Activated CD4-positive, alpha-beta T cell treated with anti-CD3 and anti-CD28 coated beads, Interleukin-2, amount 10 ng/mL, durations not matched to agents 7 days and 5 days (primary cell): ENCODE data around the gene EGR4. TPM values are rescaled to one million over a fixed set of nuclear protein-coding genes. Genes with fewer than 3 reads are reported as not detected.

Experiments used
- CTCF ChIA-PET: fragments of 350-600 bp; sonication (Branson Sonifier 250); formaldehyde crosslinking; loops from one replicate; lab custom pipeline; 2021; ENCODE audit warnings: antibody characterized with exemption; lab: Charles Lee
- POLR2A ChIA-PET: fragments of 350-600 bp; sonication (Branson Sonifier 250); formaldehyde crosslinking; loops from one replicate; lab custom pipeline; 2021; ENCODE audit warnings: antibody characterized with exemption; lab: Charles Lee
- DNase-seq: peaks from one replicate; pipeline ENCODE4 v3.0.0-alpha.2; 2020
- H3K27ac Mint-ChIP-seq: one replicate; pipeline ENCODE4 v1.8.0; 2021; ENCODE audit warnings: mild to moderate bottlenecking, moderate library complexity, mixed read lengths
- H3K27me3 Mint-ChIP-seq: one replicate; pipeline ENCODE4 v1.8.0; 2021; ENCODE audit warnings: mixed read lengths
- H3K36me3 Mint-ChIP-seq: one replicate; pipeline ENCODE4 v1.8.0; 2021; ENCODE audit warnings: low read depth, mixed read lengths
- H3K4me1 Mint-ChIP-seq: one replicate; pipeline ENCODE4 v1.8.0; 2021; ENCODE audit warnings: mixed read lengths
- H3K4me3 Mint-ChIP-seq: one replicate; pipeline ENCODE4 v1.8.0; 2021; ENCODE audit warnings: mild to moderate bottlenecking, moderate library complexity, mixed read lengths
- H3K9me3 Mint-ChIP-seq: one replicate; pipeline ENCODE4 v1.8.0; 2021; ENCODE audit warnings: mixed read lengths
- total RNA-seq, 2 experiments: library from RNA; stranded (reverse); gene quantifications; one replicate each; pipeline ENCODE4 v1.2.3, GENCODE V29; 2021

Gene EGR4
- total RNA-seq, 2 experiments from 2014 or later: not detected

DNA sequence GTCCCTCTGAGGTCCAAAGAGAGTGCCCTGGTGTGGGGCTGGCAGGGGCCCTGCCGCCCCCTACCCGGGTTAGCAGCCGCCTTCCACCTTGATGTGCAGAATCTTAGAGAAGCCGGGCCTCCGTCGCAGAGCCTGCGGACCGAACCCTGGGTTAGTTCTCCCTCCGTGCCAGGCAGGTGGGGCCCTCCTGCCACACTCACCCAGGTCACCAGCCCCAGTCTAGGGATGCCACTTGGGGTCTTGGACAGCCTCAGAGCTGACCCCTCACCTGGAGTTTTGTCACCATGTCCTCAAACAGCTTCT lies 34.5 kb downstream of the EGR4 start:
- POLR2A ChIA-PET: no interaction called here
- Mint-ChIP-seq H3K27me3 (no peaks in the 10 kb centered on the region), H3K9me3 (no peaks in the 10 kb centered on the region), H3K4me1 (peaks cover 1% of the 10 kb centered on the region), H3K4me3 (no peak overlapping the region), H3K27ac (peak overlapping the region; percentile 51), H3K36me3 (peaks cover 16% of the 10 kb centered on the region)
- CTCF ChIA-PET: interaction anchor here (0.6 to 1.9 kb wide), 2 partner anchors 11 to 23 kb away, joined by 4 to 5 read pairs; no protein-coding TSS in a partner anchor
- no peak for DNase-seq

- peaks cover 15% of the 10 kb centered on the region for H3K36me3 Mint-ChIP-seq
- no peak overlapping the region for H3K4me3 Mint-ChIP-seq
- ChIA-PET CTCF (interaction anchor here (0.6 to 1.9 kb wide), 2 partner anchors 10 to 22 kb away, joined by 4 to 5 read pairs; no protein-coding TSS in a partner anchor), POLR2A (no interaction called here)
- H3K27me3 Mint-ChIP-seq: no peaks in the 10 kb centered on the region
- no peak overlapping the region for H3K27ac Mint-ChIP-seq
- H3K9me3 Mint-ChIP-seq: no peaks in the 10 kb centered on the region
- no peak for DNase-seq
- H3K4me1 Mint-ChIP-seq: peaks cover 1% of the 10 kb centered on the region
Measured at GRCh38 chr2:73258186-73258912, 35.0 kb downstream of the EGR4 start.

GRCh38 chr2:73257425-73258125 lies 35.8 kb downstream of the EGR4 start:
- Mint-ChIP-seq H3K27me3 (no peaks in the 10 kb centered on the region), H3K4me3 (no peak overlapping the region), H3K36me3 (peaks cover 19% of the 10 kb centered on the region), H3K27ac (no peak overlapping the region), H3K4me1 (peaks cover 1% of the 10 kb centered on the region), H3K9me3 (no peaks in the 10 kb centered on the region)
- CTCF ChIA-PET: interaction anchor here (0.6 to 1.9 kb wide), 5 partner anchors 9 to 52 kb away, joined by 3 to 5 read pairs (median 4); no protein-coding TSS in a partner anchor
- no peak for DNase-seq
- POLR2A ChIA-PET: no interaction called here

DNA sequence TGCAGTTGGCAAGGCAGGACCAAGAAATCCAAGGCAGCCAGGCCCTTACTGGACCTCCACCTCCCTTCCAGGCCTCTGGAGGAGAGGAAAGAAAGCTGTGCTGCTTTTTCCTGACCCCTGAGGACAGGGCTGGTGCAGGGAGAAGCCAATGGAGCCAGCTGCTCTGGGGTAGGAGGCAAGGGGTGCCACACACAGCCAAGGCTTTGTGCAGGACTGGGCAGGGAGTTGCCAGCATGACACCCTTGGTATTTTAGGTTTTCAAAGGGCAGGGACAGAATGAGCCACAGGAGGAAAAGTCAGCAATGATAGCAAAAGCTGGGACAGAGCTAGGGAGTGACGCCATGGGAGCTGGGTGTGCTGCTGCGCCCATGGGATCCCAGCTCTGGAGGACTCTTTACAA lies 36.3 kb downstream of the EGR4 start:
- no peak overlapping the region for H3K27ac Mint-ChIP-seq
- no peaks in the 10 kb centered on the region for H3K9me3 Mint-ChIP-seq
- ChIA-PET CTCF (interaction anchor here (0.6 to 1.9 kb wide), 5 partner anchors 9 to 53 kb away, joined by 3 to 5 read pairs (median 4); no protein-coding TSS in a partner anchor), POLR2A (no interaction called here)
- no peak overlapping the region for H3K4me3 Mint-ChIP-seq
- H3K4me1 Mint-ChIP-seq: peaks cover 1% of the 10 kb centered on the region
- no peak for DNase-seq
- H3K27me3 Mint-ChIP-seq: no peaks in the 10 kb centered on the region
- peaks cover 21% of the 10 kb centered on the region for H3K36me3 Mint-ChIP-seq

DNA sequence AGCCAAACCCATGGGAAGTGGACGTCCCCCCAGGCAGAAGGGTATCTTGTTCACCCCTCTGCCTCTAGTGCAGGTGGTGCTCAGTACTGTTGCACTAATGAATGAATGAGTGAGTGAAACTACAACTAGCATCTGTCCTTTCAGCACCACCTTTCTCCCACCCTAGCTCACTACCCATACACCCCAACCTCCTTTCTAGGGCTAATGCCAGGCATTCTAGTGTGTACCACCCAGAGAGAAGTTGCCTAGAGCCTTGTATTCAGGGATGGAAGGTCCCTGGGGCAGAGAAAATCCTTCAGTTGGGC lies 36.8 kb downstream of the EGR4 start:
- peaks cover 21% of the 10 kb centered on the region for H3K36me3 Mint-ChIP-seq
- H3K4me3 Mint-ChIP-seq: no peak overlapping the region
- H3K9me3 Mint-ChIP-seq: no peaks in the 10 kb centered on the region
- ChIA-PET POLR2A (no interaction called here), CTCF (interaction anchor here (1.1 to 1.6 kb wide), 2 partner anchors 9 to 12 kb away, joined by 3 to 4 read pairs; no protein-coding TSS in a partner anchor)
- peaks cover 1% of the 10 kb centered on the region for H3K4me1 Mint-ChIP-seq
- H3K27ac Mint-ChIP-seq: no peak overlapping the region
- DNase-seq: no peak
- H3K27me3 Mint-ChIP-seq: no peaks in the 10 kb centered on the region

- Mint-ChIP-seq H3K27me3 (no peaks in the 10 kb centered on the region), H3K36me3 (peaks cover 22% of the 10 kb centered on the region), H3K4me1 (peaks cover 1% of the 10 kb centered on the region), H3K4me3 (no peak overlapping the region), H3K27ac (no peak overlapping the region), H3K9me3 (no peaks in the 10 kb centered on the region)
- CTCF ChIA-PET: interaction anchor here (1.1 to 1.6 kb wide), 2 partner anchors 9 to 12 kb away, joined by 3 to 4 read pairs; no protein-coding TSS in a partner anchor
- no peak for DNase-seq
- POLR2A ChIA-PET: no interaction called here
Measured at GRCh38 chr2:73255907-73256617, 37.3 kb downstream of the EGR4 start.

DNA sequence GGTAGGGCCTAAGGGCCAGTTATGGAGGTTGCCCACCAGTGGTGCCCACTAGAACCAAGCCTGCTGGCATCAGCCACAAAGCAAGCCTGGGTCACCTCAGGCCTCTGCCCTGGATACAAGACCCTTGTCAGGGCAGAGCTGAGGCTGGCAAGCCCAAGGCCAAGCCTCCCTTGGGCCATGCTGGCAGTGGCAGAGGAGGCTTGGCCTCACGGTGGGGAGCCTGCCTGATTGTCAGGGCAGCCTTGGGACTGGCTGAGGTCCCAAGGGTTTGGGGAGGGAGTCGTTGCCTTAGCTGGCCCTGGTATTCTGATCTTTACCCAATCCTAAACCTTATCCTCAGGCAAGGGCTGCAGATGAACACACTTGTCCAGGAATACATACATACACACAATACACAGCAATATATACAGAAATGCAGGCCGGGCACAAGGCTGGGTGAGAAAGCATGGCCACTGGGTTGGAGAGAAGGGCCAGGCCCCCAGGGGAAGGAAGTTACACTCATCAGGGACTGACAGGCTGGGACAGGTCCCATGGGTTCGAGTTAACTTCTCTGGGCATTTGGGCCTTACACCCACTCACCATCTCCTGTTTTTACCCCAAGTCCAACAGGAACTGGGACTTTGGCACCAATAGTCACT lies 38.2 kb downstream of the EGR4 start:
- ChIA-PET POLR2A (no interaction called here), CTCF (interaction anchor here (1.2 to 1.3 kb wide), 2 partner anchors 20 to 37 kb away, joined by 3 read pairs; no protein-coding TSS in a partner anchor)
- no peaks in the 10 kb centered on the region for H3K9me3 Mint-ChIP-seq
- peak overlapping the region; percentile 25 for H3K27ac Mint-ChIP-seq
- no peak for DNase-seq
- no peak overlapping the region for H3K4me3 Mint-ChIP-seq
- H3K36me3 Mint-ChIP-seq: peaks cover 30% of the 10 kb centered on the region
- H3K4me1 Mint-ChIP-seq: peaks cover 1% of the 10 kb centered on the region
- H3K27me3 Mint-ChIP-seq: no peaks in the 10 kb centered on the region

DNA sequence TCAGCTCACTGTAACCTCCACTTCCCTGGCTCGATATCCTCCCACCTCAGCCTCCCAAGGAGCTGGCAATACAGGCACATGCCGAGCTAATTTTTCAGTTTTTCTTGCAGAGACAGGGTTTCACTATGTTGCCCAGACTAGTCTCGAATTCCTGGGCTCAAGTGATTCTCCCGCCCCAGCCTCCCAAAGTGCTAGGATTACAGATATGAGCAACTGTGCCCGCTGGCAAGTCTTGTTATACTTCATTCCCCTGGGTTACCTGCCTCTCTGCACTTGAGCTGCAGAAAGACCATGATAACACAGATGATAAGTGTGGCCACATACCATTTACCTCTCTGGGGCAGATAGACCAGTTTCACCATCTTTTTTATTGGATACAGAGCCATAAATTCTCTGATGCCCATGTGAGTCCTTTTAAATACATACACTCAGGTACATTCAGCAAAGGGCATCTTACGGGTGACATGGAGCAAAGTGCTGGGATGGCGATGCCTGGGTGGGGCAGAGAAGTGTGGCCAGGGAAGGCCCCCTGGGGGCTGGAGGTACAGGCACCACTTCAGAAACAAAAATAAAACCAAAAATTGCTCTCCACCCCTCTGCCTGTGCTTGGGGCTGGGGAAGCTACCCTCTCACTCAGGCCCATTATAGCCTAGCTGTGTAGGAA lies 38.9 kb downstream of the EGR4 start:
- CTCF ChIA-PET: interaction anchor here (1.2 to 1.3 kb wide), 2 partner anchors 19 to 38 kb away, joined by 3 read pairs; no protein-coding TSS in a partner anchor
- POLR2A ChIA-PET: no interaction called here
- peaks cover 35% of the 10 kb centered on the region for H3K36me3 Mint-ChIP-seq
- H3K27ac Mint-ChIP-seq: no peak overlapping the region
- no peaks in the 10 kb centered on the region for H3K27me3 Mint-ChIP-seq
- peaks cover 1% of the 10 kb centered on the region for H3K4me1 Mint-ChIP-seq
- H3K4me3 Mint-ChIP-seq: no peak overlapping the region
- DNase-seq: no peak
- no peaks in the 10 kb centered on the region for H3K9me3 Mint-ChIP-seq

DNA sequence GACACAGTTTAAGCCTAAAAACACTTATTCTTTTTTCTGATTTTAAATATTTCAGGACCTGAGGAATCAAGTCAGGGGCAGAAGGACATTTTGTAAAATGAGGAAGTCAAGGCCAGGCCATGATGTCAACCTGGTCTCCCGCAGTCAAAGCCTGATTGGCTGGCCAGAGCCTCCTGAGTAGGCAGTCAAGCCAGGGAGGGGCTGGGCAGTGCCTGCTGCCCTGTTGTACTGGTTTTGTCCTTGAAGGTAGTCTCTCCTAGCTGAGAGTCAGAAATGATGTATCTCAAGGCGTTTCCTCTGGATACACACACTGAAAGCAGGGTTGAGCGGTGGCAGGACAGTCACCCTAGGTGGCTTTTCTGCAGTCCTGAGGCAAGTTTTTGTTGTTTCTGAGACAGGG lies 39.4 kb downstream of the EGR4 start:
- CTCF ChIA-PET: interaction anchor here (1.2 to 1.3 kb wide), 2 partner anchors 19 to 38 kb away, joined by 3 read pairs; no protein-coding TSS in a partner anchor
- Mint-ChIP-seq H3K27ac (peak overlapping the region; percentile 54), H3K4me1 (peaks cover under 1% of the 10 kb centered on the region), H3K9me3 (no peaks in the 10 kb centered on the region), H3K27me3 (no peaks in the 10 kb centered on the region), H3K4me3 (no peak overlapping the region), H3K36me3 (peaks cover 33% of the 10 kb centered on the region)
- POLR2A ChIA-PET: no interaction called here
- no peak for DNase-seq

- H3K27me3 Mint-ChIP-seq: no peaks in the 10 kb centered on the region
- H3K27ac Mint-ChIP-seq: no peak overlapping the region
- POLR2A ChIA-PET: no interaction called here
- H3K36me3 Mint-ChIP-seq: peaks cover 34% of the 10 kb centered on the region
- DNase-seq: no peak
- no peak overlapping the region for H3K4me3 Mint-ChIP-seq
- CTCF ChIA-PET: no interaction called here
- H3K4me1 Mint-ChIP-seq: no peaks in the 10 kb centered on the region
- H3K9me3 Mint-ChIP-seq: no peaks in the 10 kb centered on the region
Measured at GRCh38 chr2:73253400-73253799, 39.9 kb downstream of the EGR4 start.

- H3K4me3 Mint-ChIP-seq: no peak overlapping the region
- no peaks in the 10 kb centered on the region for H3K4me1 Mint-ChIP-seq
- DNase-seq: no peak
- no peaks in the 10 kb centered on the region for H3K9me3 Mint-ChIP-seq
- peaks cover 41% of the 10 kb centered on the region for H3K36me3 Mint-ChIP-seq
- ChIA-PET CTCF (interaction anchor here (0.5 to 1.2 kb wide), 2 partner anchors 76 to 202 kb away, joined by 3 to 4 read pairs; no protein-coding TSS in a partner anchor), POLR2A (no interaction called here)
- no peaks in the 10 kb centered on the region for H3K27me3 Mint-ChIP-seq
- H3K27ac Mint-ChIP-seq: no peak overlapping the region
Measured at GRCh38 chr2:73252238-73253027, 40.9 kb downstream of the EGR4 start.
